T-cell (primary cell): ENCODE results near the gene KBTBD13. TPM values are rescaled to one million over a fixed set of nuclear protein-coding genes. Genes with fewer than 3 reads are reported as not detected.
"Not testable (repeated sequence)": the region's sequence is repeated elsewhere in the genome, so short reads cannot be mapped to it uniquely, and the experiment has no call there.

ENCODE experiments used
- ATAC-seq, 4 experiments: fragments of 200-7000 bp in 3 of 4; fragments of 150-1000 bp in 1 of 4; cut with Tn5 transposase; replicated peaks in 1 of 4; 1 replicate in 3 of 4; 2 replicates in 1 of 4; pipeline ENCODE4 v1.10.0; 2021; ENCODE audit warnings: moderate library complexity in 3 of 4, mild to moderate bottlenecking in 2 of 4, moderate number of reproducible peaks in 1 of 4
- CTCF ChIA-PET, 2 donors: fragments of 300-600 bp; sonication (Branson Sonifier 250); formaldehyde crosslinking; loops; one replicate each; lab custom pipeline; 2022; ENCODE audit warnings: antibody characterized with exemption in 2 of 2; lab: Charles Lee
- POLR2A ChIA-PET, 2 donors: fragments of 300-600 bp; sonication (Branson Sonifier 250); formaldehyde crosslinking; loops; one replicate each; lab custom pipeline; 2022; ENCODE audit warnings: antibody characterized with exemption in 2 of 2; lab: Charles Lee
- DNase-seq, 35 experiments: peaks; one replicate each; pipeline versions ENCODE4 v3.0.0 to v3.0.0-alpha.2; 2013 to 2023
- H3K27ac ChIP-seq: one replicate; pipeline ENCODE4 v1.5.1; 2013; ENCODE audit warnings: low read length
- H3K27me3 ChIP-seq, 2 experiments: replicated peaks in 1 of 2; 1 replicate in 1 of 2; 2 replicates in 1 of 2; pipeline versions ENCODE4 v1.6.1 to v1.7.0; 2013; ENCODE audit warnings: low read length in 1 of 2, mixed read lengths in 1 of 2; ENCODE audit not compliant: control insufficient read depth in 2 of 2, insufficient read depth in 2 of 2; ENCODE audit errors: extremely low read depth in 1 of 2
- H3K36me3 ChIP-seq, 2 donors: 1 replicate in 1 of 2; 2 replicates in 1 of 2; pipeline versions ENCODE4 v1.6.1 to v1.7.0; 2013; ENCODE audit warnings: low read length in 1 of 2; ENCODE audit not compliant: control insufficient read depth in 2 of 2, insufficient read depth in 1 of 2; ENCODE audit errors: extremely low read depth in 1 of 2
- H3K4me1 ChIP-seq, 2 experiments: 1 replicate in 1 of 2; 2 replicates in 1 of 2; pipeline versions ENCODE4 v1.6.1 to v1.7.0; 2013; ENCODE audit warnings: low read length in 2 of 2, mixed read lengths in 1 of 2; ENCODE audit not compliant: insufficient read depth in 2 of 2, control insufficient read depth in 1 of 2; ENCODE audit errors: extremely low read depth in 1 of 2
- H3K4me3 ChIP-seq, 2 donors: 1 replicate in 1 of 2; 2 replicates in 1 of 2; pipeline versions ENCODE4 v1.5.1 to v1.7.0; 2013; ENCODE audit warnings: mild to moderate bottlenecking in 2 of 2, low read length in 1 of 2, moderate library complexity in 1 of 2; ENCODE audit not compliant: control insufficient read depth in 1 of 2; ENCODE audit errors: extremely low read depth in 1 of 2
- H3K9me3 ChIP-seq: 2 replicates; pipeline ENCODE4 v1.7.0; 2013
- H3K27ac Mint-ChIP-seq, 2 donors: one replicate each; pipeline ENCODE4 v1.8.0; 2020 to 2021; ENCODE audit warnings: mild to moderate bottlenecking in 2 of 2, mixed read lengths in 2 of 2
- H3K27me3 Mint-ChIP-seq, 2 donors: one replicate each; pipeline ENCODE4 v1.8.0; 2021 to 2022; ENCODE audit warnings: mixed read lengths in 2 of 2
- H3K36me3 Mint-ChIP-seq: one replicate; pipeline ENCODE4 v1.8.0; 2021; ENCODE audit warnings: mixed read lengths
- H3K4me1 Mint-ChIP-seq, 3 donors: one replicate each; pipeline ENCODE4 v1.8.0; 2020 to 2022; ENCODE audit warnings: mixed read lengths in 3 of 3, mild to moderate bottlenecking in 1 of 3
- H3K4me3 Mint-ChIP-seq, 3 donors: one replicate each; pipeline ENCODE4 v1.8.0; 2020 to 2022; ENCODE audit warnings: mild to moderate bottlenecking in 3 of 3, mixed read lengths in 3 of 3, moderate library complexity in 3 of 3
- H3K9me3 Mint-ChIP-seq, 3 donors: one replicate each; pipeline ENCODE4 v1.8.0; 2020 to 2022; ENCODE audit warnings: mixed read lengths in 3 of 3
- WGBS: methylation state at CpG from one replicate; pipeline ENCODE4 v1.1.5; 2013; ENCODE audit warnings: missing lambda C conversion rate; ENCODE audit not compliant: insufficient coverage; 5-methylcytosine and 5-hydroxymethylcytosine counted together
- total RNA-seq, 35 experiments: library from RNA in 6 of 35; stranded (reverse) in 6 of 35; fragments of 120-200 nt in 1 of 35; gene quantifications; one replicate each; pipeline versions ENCODE4 v1.2.1 to v1.2.4 and lab custom pipeline; 2013 to 2026

Gene KBTBD13
- total RNA-seq, 5 donors from 2014 or later (not counting 1 experiment from before 2014, with no cell fraction given), result not detected

- POLR2A ChIA-PET, result no interaction called here
- Mint-ChIP-seq H3K4me1 (peaks cover under 1 to 2% (median 1%) of the 10 kb centered on the region in 3 donors), H3K4me3 (no peak overlapping the region), H3K9me3 (no peaks in the 10 kb centered on the region), H3K27ac (no peak overlapping the region), H3K36me3 (no peaks in the 10 kb centered on the region), H3K27me3 (peaks cover 0 to 3% of the 10 kb centered on the region in 2 donors)
- no peaks in the 10 kb centered on the region for H3K4me1 ChIP-seq
- H3K36me3 ChIP-seq, result no peaks in the 10 kb centered on the region
- H3K4me3 ChIP-seq, result no peak overlapping the region
- CTCF ChIA-PET, result no interaction called here
- no peaks in the 10 kb centered on the region for H3K9me3 ChIP-seq
- WGBS, result 67% methylated on average over 5 of the region's 5 CpGs
- peaks cover 0 to 5% of the 10 kb centered on the region in 2 experiments for H3K27me3 ChIP-seq
- H3K27ac ChIP-seq, result no peak overlapping the region
- ATAC-seq, result no peak
- DNase-seq, result no peak
These were observed 37.7 kb upstream of the KBTBD13 start for GRCh38 chr15:65038836-65039235.

- Histone ChIP-seq H3K27me3 (peaks cover 0 to 8% of the 10 kb centered on the region in 2 experiments), H3K4me1 (no peaks in the 10 kb centered on the region), H3K4me3 (no peak overlapping the region), H3K36me3 (no peaks in the 10 kb centered on the region), H3K9me3 (no peaks in the 10 kb centered on the region), H3K27ac (no peak overlapping the region)
- WGBS, result 80% methylated on average over 2 of the region's 6 CpGs
- Mint-ChIP-seq H3K9me3 (no peaks in the 10 kb centered on the region), H3K36me3 (no peaks in the 10 kb centered on the region), H3K4me1 (no peaks in the 10 kb centered on the region), H3K4me3 (no peak overlapping the region), H3K27me3 (peaks cover 2 to 3% of the 10 kb centered on the region in 2 donors), H3K27ac (no peak overlapping the region)
- ATAC-seq (no peak), DNase-seq (no peak)
- ChIA-PET POLR2A (no interaction called here), CTCF (interaction anchor here in 1 of 2 donors (0.6 kb wide), 1 partner anchor 22 kb away, joined by 3 read pairs; no protein-coding TSS in a partner anchor)
These were observed 36.1 kb upstream of the KBTBD13 start for GRCh38 chr15:65040461-65040860.

- H3K36me3 Mint-ChIP-seq, result no peaks in the 10 kb centered on the region
- CTCF ChIA-PET, result interaction anchor here in 1 of 2 donors (0.5 kb wide), 1 partner anchor 30 kb away, joined by 4 read pairs; no protein-coding TSS in a partner anchor
- no CpG with 5 or more reads among the region's 2 CpGs for WGBS
- H3K27ac Mint-ChIP-seq, result no peak overlapping the region
- Histone ChIP-seq H3K36me3 (no peaks in the 10 kb centered on the region), H3K27me3 (peaks cover 0 to 12% of the 10 kb centered on the region in 2 experiments), H3K4me3 (no peak overlapping the region), H3K4me1 (no peaks in the 10 kb centered on the region), H3K27ac (no peak overlapping the region), H3K9me3 (no peaks in the 10 kb centered on the region)
- no peak for ATAC-seq
- no peaks in the 10 kb centered on the region for H3K9me3 Mint-ChIP-seq
- POLR2A ChIA-PET, result no interaction called here
- DNase-seq, result no peak
- no peaks in the 10 kb centered on the region for H3K4me1 Mint-ChIP-seq
- peaks cover 3% of the 10 kb centered on the region in 2 donors for H3K27me3 Mint-ChIP-seq
- no peak overlapping the region for H3K4me3 Mint-ChIP-seq
These were observed 34.8 kb upstream of the KBTBD13 start for GRCh38 chr15:65041787-65042186.

GRCh38 chr15:65042776-65043327 lies 33.7 kb upstream of the KBTBD13 start:
- Mint-ChIP-seq H3K27ac (no peak overlapping the region), H3K36me3 (no peaks in the 10 kb centered on the region), H3K9me3 (no peaks in the 10 kb centered on the region), H3K4me1 (no peaks in the 10 kb centered on the region), H3K27me3 (peaks cover 3% of the 10 kb centered on the region in 2 donors), H3K4me3 (no peak overlapping the region)
- 100% methylated on average over 1 of the region's 4 CpGs for WGBS
- Histone ChIP-seq H3K9me3 (no peaks in the 10 kb centered on the region), H3K36me3 (no peaks in the 10 kb centered on the region), H3K27me3 (peaks cover 0 to 12% of the 10 kb centered on the region in 2 experiments), H3K27ac (no peak overlapping the region), H3K4me3 (no peak overlapping the region), H3K4me1 (no peaks in the 10 kb centered on the region)
- DNase-seq, result no peak
- CTCF ChIA-PET, result no interaction called here
- ATAC-seq, result no peak
- POLR2A ChIA-PET, result no interaction called here

- H3K27ac Mint-ChIP-seq, H3K9me3 Mint-ChIP-seq, H3K27ac ChIP-seq, H3K4me1 Mint-ChIP-seq, H3K4me1 ChIP-seq, H3K27me3 ChIP-seq, H3K9me3 ChIP-seq, ATAC-seq, H3K36me3 Mint-ChIP-seq, POLR2A ChIA-PET, H3K4me3 Mint-ChIP-seq, CTCF ChIA-PET, DNase-seq, H3K4me3 ChIP-seq, H3K27me3 Mint-ChIP-seq, H3K36me3 ChIP-seq: not testable (repeated sequence)
- no CpG with 5 or more reads among the region's 5 CpGs for WGBS
These were observed 32.3 kb upstream of the KBTBD13 start for GRCh38 chr15:65044218-65044617.

GRCh38 chr15:65044724-65045481 lies 31.6 kb upstream of the KBTBD13 start, which contains the start of gene SLC51B:
Gene SLC51B, plus strand, starts transcription at chr15:65045387. Its CDS starts 4,618 bp downstream, at chr15:65050005.
- ATAC-seq (no peak), DNase-seq (no peak)
- H3K27me3 ChIP-seq, result peaks cover 0 to 13% of the 10 kb centered on the region in 2 experiments
- Mint-ChIP-seq H3K36me3 (no peaks in the 10 kb centered on the region), H3K27ac (no peak within 1 kb of the TSS), H3K4me3 (no peak within 1 kb of the TSS), H3K9me3 (no peaks in the 10 kb centered on the region), H3K4me1 (peaks cover 9 to 10% (median 10%) of the 10 kb centered on the region in 3 donors), H3K27me3 (peaks cover 3% of the 10 kb centered on the region in 2 donors)
- no peak within 1 kb of the TSS for H3K4me3 ChIP-seq
- 86% methylated on average over 4 of the region's 7 CpGs for WGBS
- POLR2A ChIA-PET, result no interaction called here
- no peaks in the 10 kb centered on the region for H3K9me3 ChIP-seq
- CTCF ChIA-PET, result interaction anchor here in 1 of 2 donors (0.5 kb wide), 1 partner anchor 325 kb away, joined by 5 read pairs; no protein-coding TSS in a partner anchor
- H3K4me1 ChIP-seq, result peaks cover 2 to 9% of the 10 kb centered on the region in 2 experiments
- no peaks in the 10 kb centered on the region for H3K36me3 ChIP-seq
- no peak within 1 kb of the TSS for H3K27ac ChIP-seq
